ENCODE results near the gene C1orf35. TPM values are rescaled to one million over a fixed set of nuclear protein-coding genes. Genes with fewer than 3 reads are reported as not detected.
A peak's percentile ranks its signal among the peaks of the same experiment; 100 is the strongest.
"Not testable (repeated sequence)": the region's sequence is repeated elsewhere in the genome, so short reads cannot be mapped to it uniquely, and the experiment has no call there.

Gene C1orf35
- total RNA-seq, 1 donor from 2014 or later = 11.8 TPM

- Mint-ChIP-seq H3K27ac (no peak overlapping the region), H3K27me3 (ENCODE audit: insufficient read depth, low read depth) (peaks cover 4% of the 10 kb centered on the region), H3K4me1 (peaks cover 5% of the 10 kb centered on the region), H3K4me3 (no peak overlapping the region), H3K9me3 (peaks cover 22% of the 10 kb centered on the region), H3K36me3 (peaks cover 4% of the 10 kb centered on the region)
- Histone ChIP-seq H3F3A (ENCODE audit: low read depth) (no peaks in the 10 kb centered on the region), H3K9me3 (ENCODE audit: low read depth) (peaks cover 20% of the 10 kb centered on the region), H3K9ac (no peak overlapping the region), H4K20me1 (ENCODE audit: low read depth) (no peaks in the 10 kb centered on the region), H2AFZ (replicated peaks) (no peak overlapping the region), H3K4me2 (no peak overlapping the region), H3K27me3 (peaks cover 5% of the 10 kb centered on the region), H3K27ac (no peak overlapping the region), H3K4me1 (no peaks in the 10 kb centered on the region), H3K79me2 (ENCODE audit: low read depth) (no peaks in the 10 kb centered on the region), H3K4me3 (no peak overlapping the region), H3K36me3 (no peaks in the 10 kb centered on the region)
- no peak for DNase-seq (ENCODE audit: low spot score)
- TF ChIP-seq CTCF (IDR thresholded peaks at IDR 0.05) (no peak), EZH2phosphoT487 (IDR thresholded peaks at IDR 0.05) (no peak), EZH2 (IDR thresholded peaks at IDR 0.05) (no peak)
These were observed 11.7 kb upstream of the C1orf35 start for GRCh38 chr1:228114827-228115226.

GRCh38 chr1:228112617-228113016 is 9.5 kb upstream of the C1orf35 start:
- Mint-ChIP-seq H3K4me1 (peaks cover 14% of the 10 kb centered on the region), H3K27me3 (ENCODE audit: insufficient read depth, low read depth) (peaks cover 9% of the 10 kb centered on the region), H3K4me3 (no peak overlapping the region), H3K27ac (no peak overlapping the region), H3K36me3 (peaks cover 1% of the 10 kb centered on the region), H3K9me3 (peaks cover 7% of the 10 kb centered on the region)
- H3K4me2 ChIP-seq = no peak overlapping the region
- peaks cover 3% of the 10 kb centered on the region for H3K4me1 ChIP-seq
- H3K36me3 ChIP-seq = no peaks in the 10 kb centered on the region
- H3K27ac ChIP-seq = no peak overlapping the region
- H3K27me3 ChIP-seq = peaks cover 8% of the 10 kb centered on the region
- no peak for TF ChIP-seq EZH2phosphoT487 (IDR thresholded peaks at IDR 0.05)
- no peak for TF ChIP-seq EZH2 (IDR thresholded peaks at IDR 0.05)
- no peak for TF ChIP-seq CTCF (IDR thresholded peaks at IDR 0.05)
- H4K20me1 ChIP-seq (ENCODE audit: low read depth) = no peaks in the 10 kb centered on the region
- H3K79me2 ChIP-seq (ENCODE audit: low read depth) = peaks cover 14% of the 10 kb centered on the region
- H3K9me3 ChIP-seq (ENCODE audit: low read depth) = peaks cover 6% of the 10 kb centered on the region
- H3F3A ChIP-seq (ENCODE audit: low read depth) = no peaks in the 10 kb centered on the region
- H3K4me3 ChIP-seq = no peak overlapping the region
- H2AFZ ChIP-seq (replicated peaks) = no peak overlapping the region
- no peak overlapping the region for H3K9ac ChIP-seq
- no peak for DNase-seq (ENCODE audit: low spot score)

- H3K9me3 Mint-ChIP-seq = peaks cover 4% of the 10 kb centered on the region
- no peak overlapping the region for H3K4me3 Mint-ChIP-seq
- H2AFZ ChIP-seq (replicated peaks) = no peak overlapping the region
- H3K27me3 Mint-ChIP-seq (ENCODE audit: insufficient read depth, low read depth) = peaks cover 9% of the 10 kb centered on the region
- no peak overlapping the region for H3K4me2 ChIP-seq
- H3K27ac ChIP-seq = no peak overlapping the region
- no peak for TF ChIP-seq EZH2 (IDR thresholded peaks at IDR 0.05)
- TF ChIP-seq CTCF (IDR thresholded peaks at IDR 0.05) = no peak
- TF ChIP-seq EZH2phosphoT487 (IDR thresholded peaks at IDR 0.05) = no peak
- peaks cover 14% of the 10 kb centered on the region for H3K4me1 Mint-ChIP-seq
- H3K79me2 ChIP-seq (ENCODE audit: low read depth) = peaks cover 14% of the 10 kb centered on the region
- no peaks in the 10 kb centered on the region for H4K20me1 ChIP-seq (ENCODE audit: low read depth)
- DNase-seq (ENCODE audit: low spot score) = no peak
- peaks cover 4% of the 10 kb centered on the region for H3K9me3 ChIP-seq (ENCODE audit: low read depth)
- no peaks in the 10 kb centered on the region for H3K36me3 ChIP-seq
- H3K27me3 ChIP-seq = peaks cover 8% of the 10 kb centered on the region
- H3F3A ChIP-seq (ENCODE audit: low read depth) = no peaks in the 10 kb centered on the region
- no peak overlapping the region for H3K4me3 ChIP-seq
- H3K4me1 ChIP-seq = peaks cover 3% of the 10 kb centered on the region
- H3K36me3 Mint-ChIP-seq = no peaks in the 10 kb centered on the region
- no peak overlapping the region for H3K27ac Mint-ChIP-seq
- no peak overlapping the region for H3K9ac ChIP-seq
These were observed 9.0 kb upstream of the C1orf35 start for GRCh38 chr1:228112167-228112566.

GRCh38 chr1:228111315-228111714 is 8.2 kb upstream of the C1orf35 start:
- H3K4me1 ChIP-seq; H3K4me3 ChIP-seq; H3F3A ChIP-seq (ENCODE audit: low read depth); H3K9me3 Mint-ChIP-seq; H3K36me3 ChIP-seq; H3K27ac Mint-ChIP-seq; DNase-seq (ENCODE audit: low spot score); H2AFZ ChIP-seq (replicated peaks); H3K9me3 ChIP-seq (ENCODE audit: low read depth); H4K20me1 ChIP-seq (ENCODE audit: low read depth); H3K27me3 ChIP-seq; H3K4me2 ChIP-seq; H3K27ac ChIP-seq; H3K36me3 Mint-ChIP-seq; H3K9ac ChIP-seq: not testable (repeated sequence)
- peaks cover 14% of the 10 kb centered on the region for H3K79me2 ChIP-seq (ENCODE audit: low read depth)
- Mint-ChIP-seq H3K4me3 (peak overlapping the region; percentile 50), H3K27me3 (ENCODE audit: insufficient read depth, low read depth) (peaks cover 12% of the 10 kb centered on the region), H3K4me1 (peaks cover 14% of the 10 kb centered on the region)

Measured in neural progenitor cell (in vitro differentiated cells).